Suprapubic skin (tissue), 3 donors: Measurements from ENCODE around the gene COLEC11.

Experiments
- POLR2A ChIP-seq, 2 donors: fragments of 450-650 bp; IDR thresholded peaks; one replicate each; pipeline ENCODE4 v1.6.1; 2017; ENCODE audit warnings: antibody characterized with exemption in 2 of 2, mild to moderate bottlenecking in 2 of 2, moderate library complexity in 2 of 2
- TF ChIP-seq, protein P1 (sequence below), 2 donors: fragments of 200-600 bp in 1 of 2; fragments of 450-650 bp in 1 of 2; sonication (generic) in 1 of 2; IDR thresholded peaks; one replicate each; pipeline ENCODE4 v1.5.1; 2016 to 2019; ENCODE audit warnings: antibody characterized with exemption in 2 of 2, mild to moderate bottlenecking in 1 of 2, moderate library complexity in 1 of 2

DNA sequence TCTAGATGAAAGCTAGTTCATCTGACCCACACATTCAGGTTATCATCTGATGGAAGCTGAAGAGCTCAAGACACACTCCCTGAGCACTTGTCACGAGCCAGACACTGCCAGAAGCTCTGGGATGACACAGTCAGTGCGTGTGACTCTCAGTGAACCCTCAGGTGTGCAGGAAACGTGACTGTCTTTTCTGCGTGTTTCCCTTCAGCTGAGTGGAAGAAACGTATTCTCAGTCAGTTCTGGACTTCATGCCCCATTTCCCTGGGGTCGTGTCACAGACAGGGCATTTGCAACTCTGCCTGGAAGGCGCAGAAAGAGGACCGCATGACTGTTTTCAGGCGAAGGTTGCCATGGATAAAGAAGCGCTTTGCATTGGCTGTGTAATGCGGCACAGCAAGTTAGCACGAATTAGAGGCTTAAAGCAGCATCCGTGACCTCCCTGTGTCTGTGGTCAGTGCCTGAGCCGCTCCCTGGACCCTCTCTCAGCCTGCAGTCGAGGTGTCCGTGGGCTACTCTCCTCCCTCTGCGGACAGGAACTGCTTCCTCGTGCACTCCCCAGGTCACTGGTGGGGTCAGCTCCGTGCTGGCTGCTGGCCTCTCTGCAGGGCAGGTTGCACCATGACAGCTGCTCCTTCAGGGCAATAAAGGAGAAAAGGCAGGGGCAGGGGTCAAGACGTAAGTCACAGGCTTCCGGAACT, 59.8 kb downstream of the COLEC11 start:
- TF ChIP-seq, protein P1, sequence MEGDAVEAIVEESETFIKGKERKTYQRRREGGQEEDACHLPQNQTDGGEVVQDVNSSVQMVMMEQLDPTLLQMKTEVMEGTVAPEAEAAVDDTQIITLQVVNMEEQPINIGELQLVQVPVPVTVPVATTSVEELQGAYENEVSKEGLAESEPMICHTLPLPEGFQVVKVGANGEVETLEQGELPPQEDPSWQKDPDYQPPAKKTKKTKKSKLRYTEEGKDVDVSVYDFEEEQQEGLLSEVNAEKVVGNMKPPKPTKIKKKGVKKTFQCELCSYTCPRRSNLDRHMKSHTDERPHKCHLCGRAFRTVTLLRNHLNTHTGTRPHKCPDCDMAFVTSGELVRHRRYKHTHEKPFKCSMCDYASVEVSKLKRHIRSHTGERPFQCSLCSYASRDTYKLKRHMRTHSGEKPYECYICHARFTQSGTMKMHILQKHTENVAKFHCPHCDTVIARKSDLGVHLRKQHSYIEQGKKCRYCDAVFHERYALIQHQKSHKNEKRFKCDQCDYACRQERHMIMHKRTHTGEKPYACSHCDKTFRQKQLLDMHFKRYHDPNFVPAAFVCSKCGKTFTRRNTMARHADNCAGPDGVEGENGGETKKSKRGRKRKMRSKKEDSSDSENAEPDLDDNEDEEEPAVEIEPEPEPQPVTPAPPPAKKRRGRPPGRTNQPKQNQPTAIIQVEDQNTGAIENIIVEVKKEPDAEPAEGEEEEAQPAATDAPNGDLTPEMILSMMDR (IDR thresholded peaks at IDR 0.05) = no peak
- TF ChIP-seq POLR2A (IDR thresholded peaks at IDR 0.05) = no peak
